ENCODE data around the gene PUS10.
"Not testable (repeated sequence)": the region's sequence is repeated elsewhere in the genome, so short reads cannot be mapped to it uniquely, and the experiment has no call there.

The PUS10 gene

DNA sequence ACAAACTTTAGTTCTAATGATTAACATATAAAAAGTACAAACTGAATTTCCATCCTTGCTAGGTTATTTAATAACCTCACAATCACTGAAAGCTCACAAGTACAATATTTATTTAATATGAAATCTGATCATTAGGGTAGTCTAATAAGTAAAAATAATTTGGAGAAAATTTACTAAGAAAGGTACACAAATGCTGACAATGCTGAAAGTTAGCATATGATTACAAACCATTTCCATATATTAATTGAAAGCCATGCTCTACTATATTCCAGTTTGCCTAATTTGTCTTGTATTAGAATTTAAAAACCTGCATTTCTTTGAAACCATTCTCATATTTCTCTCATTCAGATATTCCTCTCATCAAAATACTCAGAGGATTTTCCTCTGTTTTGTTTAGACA lies 8.7 kb downstream of the PUS10 start:
- DNase-seq: no peak

DNA sequence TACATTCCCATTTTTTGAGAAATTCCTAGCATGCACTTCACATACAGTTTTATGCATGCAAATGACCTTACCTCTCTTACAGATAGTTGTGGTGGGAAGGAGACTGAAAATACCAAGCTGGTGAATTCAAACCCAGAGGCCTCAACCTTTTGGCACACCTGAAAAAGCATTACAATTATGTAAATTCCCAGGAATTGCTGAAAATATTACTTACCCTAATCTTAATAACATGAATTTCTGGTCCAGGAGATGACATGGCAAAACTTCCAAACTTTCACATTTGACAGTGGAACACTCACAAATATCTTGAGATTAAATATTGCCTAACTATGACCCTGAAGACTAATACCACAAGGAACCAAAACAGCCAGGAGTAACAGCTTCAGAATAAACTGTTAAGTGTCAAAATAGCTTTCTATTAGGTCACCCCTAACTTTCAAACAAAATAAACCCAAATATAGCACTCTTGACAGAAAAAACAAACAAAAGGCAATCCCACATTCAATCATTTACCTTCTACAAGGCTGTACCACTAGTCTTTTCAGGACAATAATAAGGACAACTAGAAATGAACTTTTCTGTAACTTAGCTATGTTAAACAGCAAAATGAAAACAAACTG lies 11.5 kb downstream of the PUS10 start:
- DNase-seq: no peak

DNA sequence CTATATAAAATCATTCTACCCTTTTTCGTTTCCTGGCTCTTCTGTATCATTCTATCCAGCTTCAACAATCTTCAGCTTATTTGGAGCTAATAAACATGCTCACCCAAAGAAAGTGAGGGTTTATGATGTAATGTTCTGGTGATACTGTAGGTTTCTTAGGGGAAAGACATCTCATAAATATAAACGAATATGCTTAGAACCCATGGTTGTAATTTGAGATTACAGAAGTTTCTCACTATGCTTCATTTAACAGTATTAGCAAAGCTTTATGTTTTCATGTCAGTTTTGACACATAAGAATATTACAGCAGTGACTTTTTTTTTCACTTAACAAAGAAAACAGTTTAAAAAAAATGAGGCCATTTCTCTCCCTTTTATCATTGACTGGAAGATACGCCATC lies 12.3 kb downstream of the PUS10 start:
- DNase-seq: no peak

DNA sequence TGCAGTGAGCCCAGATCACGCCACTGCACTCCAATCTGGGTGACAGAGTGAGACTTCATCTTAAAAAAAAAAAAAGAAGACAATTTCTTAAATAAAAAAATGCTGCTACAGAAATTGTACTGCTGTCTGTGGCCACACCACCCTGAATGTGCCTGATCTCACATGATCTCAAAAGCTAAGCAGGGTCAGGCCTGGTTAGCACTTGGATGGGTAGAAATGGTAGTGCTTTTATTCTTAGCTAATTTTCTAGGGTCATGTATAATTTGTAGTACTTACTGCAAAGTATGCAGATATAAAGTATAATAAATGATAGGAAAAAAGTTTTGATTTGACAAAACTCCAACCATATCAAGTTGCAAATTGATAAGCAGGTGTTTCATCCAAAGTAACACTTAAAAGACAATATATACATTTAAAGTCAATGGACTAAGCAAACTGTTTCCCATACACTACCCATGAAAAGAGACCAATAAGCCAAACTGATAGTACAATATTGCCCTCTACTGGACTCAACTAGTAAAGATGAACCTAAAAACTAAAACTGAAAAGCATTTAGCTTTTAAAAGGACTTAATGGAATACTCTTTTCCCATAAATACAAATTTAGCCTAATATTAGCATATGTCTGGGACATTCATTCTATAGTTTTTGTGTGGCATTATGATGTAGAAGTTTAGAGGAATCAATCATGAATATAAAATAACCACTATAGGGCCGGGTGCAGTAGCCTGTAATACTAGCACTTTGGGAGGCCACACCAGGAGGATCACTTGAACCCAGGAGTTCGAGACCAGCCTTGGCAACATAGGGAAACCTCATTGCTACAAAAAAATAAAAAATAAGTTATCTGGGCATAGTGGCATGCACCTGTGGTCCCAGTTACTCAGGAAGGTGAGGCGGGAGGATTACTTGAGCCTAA lies 19.2 kb downstream of the PUS10 start:
- no peak for DNase-seq

DNA sequence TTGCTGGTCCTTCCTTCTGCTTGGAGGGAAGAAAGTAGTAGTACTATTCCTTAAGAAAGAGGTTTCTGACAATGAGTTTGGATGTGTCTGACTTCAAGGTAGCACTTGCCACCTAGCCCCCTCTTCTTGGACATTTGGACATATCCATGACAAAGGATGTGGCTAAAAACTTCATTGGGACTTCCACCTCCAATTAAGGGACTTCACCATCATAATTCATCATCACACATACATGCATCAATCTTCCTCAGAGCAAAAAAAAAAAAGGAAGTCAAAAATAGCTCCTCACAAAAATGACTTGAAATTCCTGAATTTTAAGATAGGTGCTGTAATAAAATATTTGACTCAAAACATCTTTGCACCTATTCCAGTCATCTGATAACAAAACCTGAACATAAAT lies 23.9 kb downstream of the PUS10 start:
- DNase-seq: no peak

DNA sequence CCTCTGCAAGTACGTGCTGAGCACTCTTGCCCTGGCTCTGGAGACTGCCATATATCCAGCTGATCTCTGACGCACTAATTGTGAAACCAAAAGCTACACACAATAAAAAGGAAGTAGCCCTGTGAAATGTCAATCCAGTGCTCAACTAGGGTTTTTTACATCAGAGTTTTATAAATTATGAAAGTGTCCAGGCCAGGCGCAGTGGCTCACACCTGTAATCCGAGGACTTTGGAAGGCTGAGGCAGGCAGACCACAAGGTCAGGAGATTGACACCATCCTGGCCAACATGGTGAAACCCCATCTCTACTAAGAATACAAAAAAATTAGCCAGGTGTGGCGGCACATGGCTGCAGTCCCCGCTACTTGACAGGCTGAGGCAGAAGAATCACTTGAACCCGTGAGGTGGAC lies 25.1 kb downstream of the PUS10 start:
- no peak for DNase-seq

DNA sequence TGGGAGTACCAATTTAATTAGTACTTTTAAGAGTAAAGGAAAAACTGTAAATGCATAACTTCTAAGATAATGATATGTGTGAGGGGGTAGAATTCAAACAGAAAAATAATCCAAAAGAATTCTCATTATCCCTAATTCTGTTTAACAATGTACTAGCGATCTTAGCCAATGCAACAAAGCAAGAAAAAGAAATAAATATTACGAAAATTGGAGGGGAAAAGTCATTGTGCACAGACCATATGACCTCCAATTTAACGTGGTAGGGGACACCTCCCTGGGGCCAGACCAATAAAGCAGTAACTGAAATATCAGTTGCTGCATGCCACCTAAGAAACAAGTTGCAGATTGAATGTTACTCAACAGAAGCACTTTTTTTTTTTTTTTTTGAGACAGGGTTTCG lies 26.4 kb downstream of the PUS10 start:
- DNase-seq: no peak

DNA sequence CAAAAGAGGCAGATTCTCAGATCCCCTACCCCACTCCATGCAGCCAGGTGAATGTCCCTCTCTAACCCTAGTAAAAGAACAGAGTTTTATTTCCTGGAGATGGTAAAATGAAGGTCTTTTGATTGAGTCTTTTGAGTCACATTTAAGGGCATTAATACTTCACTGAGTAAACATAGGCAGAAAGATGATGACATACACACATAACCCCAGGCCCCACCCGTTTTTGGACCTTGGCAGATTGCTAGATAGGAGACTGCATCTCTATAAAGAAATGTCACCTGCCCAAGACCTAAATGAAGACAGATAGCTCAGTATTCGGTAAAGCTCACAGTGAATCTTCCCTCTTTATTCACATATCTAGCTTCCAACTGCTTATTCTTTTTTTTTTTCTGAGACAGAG lies 28.8 kb downstream of the PUS10 start:
- DNase-seq: no peak

DNA sequence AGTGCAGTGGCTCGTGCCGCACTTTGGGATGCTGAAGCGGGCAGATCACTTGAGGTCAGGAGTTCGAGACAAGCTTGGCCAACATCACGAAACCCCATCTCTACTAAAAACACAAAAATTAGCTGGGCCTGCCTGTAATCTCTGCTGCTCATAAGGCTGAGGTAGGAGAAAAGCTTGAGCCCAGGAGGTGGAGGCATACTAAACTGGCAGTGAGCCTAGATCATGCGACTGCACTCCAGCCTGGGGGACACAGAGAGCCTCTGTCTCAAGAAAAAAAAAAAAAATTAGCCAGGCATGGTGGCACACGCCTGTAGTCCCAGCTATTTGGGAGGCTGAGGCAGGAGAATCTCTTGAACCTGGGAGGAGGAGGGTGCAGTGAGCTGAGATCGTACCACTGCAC lies 30.4 kb downstream of the PUS10 start:
- DNase-seq: not testable (repeated sequence)

DNA sequence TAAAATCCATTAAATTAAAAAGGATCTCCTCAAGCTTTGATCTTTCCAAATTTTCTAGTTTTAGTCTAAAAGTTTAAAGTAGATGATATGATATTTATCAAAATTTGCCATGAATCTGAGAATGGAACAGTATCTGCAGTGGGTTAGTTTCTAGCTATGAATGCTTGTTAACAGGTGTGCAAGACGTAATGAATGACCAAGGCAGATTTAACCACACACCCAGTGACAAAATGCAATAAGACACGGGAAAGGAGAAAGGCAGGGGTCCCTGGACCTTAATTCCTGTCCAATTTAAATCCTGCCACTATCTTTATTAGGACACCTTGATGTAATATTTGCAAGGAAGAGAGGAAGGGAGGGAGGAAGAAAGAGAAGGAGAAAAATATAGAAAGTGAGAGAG lies 31.0 kb downstream of the PUS10 start:
- no peak for DNase-seq

DNA sequence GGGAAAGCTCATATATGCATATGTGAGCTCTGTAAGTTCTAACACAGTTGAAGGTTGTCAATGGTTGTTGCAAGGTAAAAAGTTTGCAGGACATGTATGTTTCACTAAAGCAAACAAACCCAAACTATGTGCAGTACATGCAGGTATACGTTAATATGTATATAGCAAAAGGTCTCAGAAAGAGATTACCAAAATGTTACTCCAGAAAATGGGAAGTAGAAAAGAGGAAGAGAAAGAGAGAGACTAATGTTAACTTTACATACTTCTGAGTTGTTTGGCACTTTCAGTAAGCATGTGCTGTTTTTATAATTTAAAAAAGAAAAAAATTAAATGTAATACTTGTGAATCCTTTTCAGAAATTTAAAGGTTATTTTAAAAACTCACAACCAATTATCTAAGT lies 33.3 kb downstream of the PUS10 start:
- no peak for DNase-seq

DNA sequence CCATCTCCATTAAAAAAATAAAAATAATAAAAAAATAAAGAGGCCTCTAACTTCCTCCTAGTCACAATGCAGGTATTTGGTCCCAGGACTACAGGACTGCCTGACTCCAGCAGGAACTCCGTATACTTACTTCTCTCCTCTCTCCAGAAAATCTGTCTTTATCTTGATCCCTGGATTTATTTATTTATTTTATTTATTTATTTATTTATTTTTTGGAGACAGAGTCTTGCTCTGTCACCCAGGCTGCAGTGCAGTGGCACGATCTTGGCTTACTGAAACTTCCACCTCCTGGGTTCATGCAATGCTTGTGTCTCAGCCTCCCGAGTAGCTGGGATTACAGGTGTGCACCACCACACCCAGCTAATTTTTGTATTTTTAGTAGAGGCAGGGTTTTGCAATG lies 36.0 kb downstream of the PUS10 start:
- DNase-seq: not testable (repeated sequence)

DNA sequence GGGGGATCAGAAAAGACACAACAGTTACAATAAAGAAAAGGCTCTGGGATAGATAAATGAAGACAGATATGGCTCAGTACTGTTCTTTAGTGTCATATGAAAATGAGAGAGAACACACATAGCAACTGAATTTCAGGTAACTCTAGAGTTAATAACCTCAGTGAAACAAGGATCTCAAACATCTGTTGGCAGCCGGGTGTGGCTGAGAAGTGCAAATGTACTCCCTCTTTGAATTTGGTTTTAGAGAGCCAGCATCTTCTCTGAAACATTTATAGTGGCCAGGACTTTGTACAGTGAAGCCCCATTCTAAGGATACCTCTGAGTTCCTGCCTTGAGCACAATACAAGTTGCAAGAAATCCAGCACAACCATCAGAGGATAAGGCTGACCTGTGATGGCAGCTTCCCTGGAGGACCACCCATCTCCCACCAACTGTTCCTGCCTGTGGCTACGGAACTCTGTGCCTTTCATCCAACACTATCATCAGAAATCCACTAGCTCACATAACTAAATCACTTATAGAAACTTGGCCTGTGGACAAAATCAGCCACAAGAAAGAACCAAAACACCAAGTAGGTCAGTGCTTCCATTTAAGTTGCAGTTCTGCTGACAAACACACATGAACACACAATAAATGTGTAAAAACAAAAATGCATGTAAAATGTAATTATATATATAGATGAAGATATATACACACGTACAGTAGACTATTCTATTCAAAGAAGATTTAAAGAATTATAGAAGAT lies 37.8 kb downstream of the PUS10 start:
- no peak for DNase-seq

DNA sequence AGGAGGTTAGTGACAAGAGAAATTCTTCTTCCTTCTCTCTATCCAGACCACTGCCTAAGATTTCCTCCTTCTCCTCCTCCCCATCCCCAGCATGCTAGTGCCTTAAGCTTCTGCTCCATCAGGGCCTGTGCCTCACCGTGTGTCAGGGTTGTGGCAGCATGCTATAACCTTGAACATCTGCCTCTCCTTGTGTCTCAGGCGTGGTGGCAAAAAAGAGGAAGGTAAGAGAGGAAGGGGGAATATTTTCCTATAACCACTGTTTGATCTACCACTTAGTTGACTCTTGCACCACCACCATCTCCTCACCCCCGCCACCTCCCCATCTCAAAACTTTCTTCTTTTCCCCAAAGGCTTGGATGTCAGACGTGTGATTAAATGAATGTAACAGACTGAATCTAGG lies 38.8 kb downstream of the PUS10 start:
- DNase-seq: no peak

DNA sequence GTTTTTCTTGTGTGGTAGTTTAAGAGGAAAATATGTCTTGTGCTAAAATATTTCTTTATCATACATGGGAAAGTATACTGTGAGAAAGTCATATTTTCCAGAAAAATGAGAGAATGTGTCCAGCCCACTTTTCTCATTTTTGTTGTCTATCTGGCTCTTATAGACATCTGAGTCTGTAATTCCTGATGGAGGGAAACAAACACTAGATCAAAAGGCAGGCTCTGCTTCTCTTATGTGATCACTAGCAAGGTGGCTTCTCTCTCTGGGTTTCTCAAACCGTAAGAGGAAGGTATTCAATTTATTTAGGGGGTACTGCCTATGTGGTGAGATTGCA lies 40.5 kb downstream of the PUS10 start:
- DNase-seq: no peak

DNA sequence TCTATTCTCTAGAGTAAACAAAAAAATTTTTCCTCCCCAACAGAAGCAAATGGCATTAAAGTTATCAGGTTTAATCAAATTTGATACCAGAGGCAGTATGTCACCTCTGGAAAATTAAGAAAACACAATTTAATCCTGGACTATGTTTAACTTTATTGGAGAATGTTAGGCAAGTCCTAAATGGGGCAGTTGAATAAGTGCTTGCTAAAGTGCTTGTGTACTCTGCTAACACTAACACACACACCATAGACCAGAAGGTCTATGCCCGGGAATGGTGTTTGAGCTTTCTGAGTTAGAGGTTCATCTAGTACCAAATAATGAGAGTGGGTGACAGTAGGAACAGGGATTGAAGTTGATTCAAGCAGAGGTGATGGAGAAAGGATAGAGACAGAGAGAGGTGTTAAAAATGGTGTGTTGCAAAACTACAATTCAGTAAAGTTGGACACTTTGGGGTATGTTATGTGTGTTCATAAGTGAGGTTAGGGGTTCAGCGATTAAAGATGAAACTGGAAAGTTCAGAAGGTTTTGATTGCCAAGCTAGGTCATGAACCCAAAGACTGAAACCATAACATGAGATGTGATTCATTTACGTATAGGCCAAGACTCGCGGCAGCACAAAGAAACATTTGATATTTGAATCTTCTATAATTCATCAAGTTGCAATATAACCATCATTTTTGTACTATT lies 41.0 kb downstream of the PUS10 start:
- no peak for DNase-seq

DNA sequence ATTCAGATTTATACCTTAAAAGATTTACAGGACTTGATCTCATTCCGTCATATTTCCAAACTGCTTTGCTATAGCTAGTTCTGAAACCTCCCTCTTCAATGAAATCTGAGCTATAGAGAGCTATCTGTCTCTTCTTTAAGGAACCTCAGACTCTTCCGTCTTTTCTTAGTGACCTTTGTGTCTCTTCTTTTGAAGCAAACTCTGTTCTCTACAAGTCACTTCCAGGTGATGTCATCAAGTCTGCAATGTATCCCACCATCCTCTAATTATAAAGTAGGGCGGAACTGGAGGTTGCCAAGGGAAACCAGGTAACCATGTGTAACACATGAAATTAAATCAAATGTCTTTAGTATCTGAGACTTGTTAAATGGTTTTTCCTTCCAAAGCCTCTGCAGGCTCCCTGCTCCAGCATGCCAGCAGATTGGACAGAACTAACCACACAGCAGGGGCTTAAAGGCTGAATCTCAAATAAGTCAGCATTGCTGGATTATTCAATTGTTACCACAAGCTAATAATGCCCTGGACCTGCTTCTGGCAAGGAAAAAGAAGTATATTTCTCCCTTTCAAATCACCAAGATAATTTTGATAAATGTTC lies 41.7 kb downstream of the PUS10 start:
- no peak for DNase-seq

DNA sequence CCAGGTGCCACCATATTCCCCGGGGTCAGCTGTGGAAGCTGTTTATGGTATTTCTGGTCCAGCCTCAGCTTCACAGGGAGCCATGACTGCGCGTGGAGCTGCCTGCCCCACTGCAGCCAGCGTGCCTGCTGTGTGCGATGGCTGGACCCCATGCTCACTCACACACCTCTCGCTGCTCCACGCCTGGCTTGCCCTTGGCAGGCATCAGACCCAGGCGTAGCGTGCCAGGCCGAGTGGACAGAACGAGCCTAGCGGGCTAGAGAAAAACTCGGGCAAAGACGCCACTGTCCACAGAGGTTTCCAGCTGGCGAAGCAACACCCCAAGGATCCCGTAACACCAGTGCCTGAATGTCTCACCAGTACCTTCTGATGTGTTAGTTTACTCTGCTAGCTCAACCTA lies 43.4 kb downstream of the PUS10 start:
- DNase-seq: no peak

DNA sequence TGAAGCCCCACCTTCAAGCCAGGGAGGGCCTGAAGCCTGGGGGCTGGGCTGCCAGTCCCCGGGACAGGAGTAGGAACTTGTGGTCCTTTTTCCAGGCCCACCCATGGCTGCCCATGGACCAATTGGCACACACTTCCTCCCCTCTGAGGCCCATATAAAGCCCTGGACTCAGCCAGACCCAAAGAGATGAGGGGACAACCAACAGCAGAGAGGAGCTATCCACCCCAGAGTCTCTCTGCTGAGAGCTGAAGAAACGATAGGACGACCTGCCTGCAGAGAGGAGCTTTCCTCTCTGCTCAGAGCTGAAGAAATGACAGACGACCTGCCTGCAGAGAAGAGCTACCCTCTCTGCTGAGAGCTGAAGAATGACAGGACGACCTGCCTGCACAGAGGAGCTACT lies 44.4 kb downstream of the PUS10 start:
- DNase-seq: no peak

DNA sequence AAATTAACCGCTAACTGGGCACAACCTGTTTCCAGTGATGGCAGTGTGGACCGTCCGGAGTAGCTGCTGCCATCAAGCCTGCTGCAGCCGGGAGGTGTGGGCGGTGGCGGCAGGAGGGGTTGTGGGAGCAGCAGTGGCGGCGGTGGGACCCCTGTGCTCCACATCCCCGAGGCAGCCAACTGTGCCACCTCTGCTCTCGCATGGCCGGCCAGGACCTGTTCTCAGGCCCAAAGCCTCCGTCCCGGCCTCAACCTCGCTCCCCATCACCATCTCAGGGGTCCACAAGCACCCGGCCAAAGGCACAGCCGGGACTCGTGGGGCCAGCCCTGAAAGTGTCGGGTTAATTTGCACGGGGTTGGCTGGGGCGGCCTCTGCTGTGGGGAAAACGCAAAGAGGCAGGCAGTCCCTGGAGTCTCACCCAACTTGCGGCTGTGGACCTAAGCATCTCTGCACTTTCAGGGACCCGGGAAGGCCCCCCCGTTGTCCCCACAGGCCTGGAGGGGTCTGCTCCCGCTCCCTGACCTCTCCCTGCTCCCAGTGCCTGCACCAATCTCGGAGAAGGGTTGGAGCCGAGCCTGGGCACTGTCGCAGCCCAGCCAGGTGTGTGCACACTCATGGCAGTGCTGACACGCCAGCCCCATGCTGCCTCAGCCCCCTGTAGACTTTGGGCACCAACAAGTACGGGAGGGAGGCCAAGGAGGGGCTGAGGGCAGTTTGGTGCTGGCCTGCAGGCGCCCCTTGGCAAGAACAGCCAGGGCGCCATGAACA lies 45.0 kb downstream of the PUS10 start:
- DNase-seq: no peak

DNA sequence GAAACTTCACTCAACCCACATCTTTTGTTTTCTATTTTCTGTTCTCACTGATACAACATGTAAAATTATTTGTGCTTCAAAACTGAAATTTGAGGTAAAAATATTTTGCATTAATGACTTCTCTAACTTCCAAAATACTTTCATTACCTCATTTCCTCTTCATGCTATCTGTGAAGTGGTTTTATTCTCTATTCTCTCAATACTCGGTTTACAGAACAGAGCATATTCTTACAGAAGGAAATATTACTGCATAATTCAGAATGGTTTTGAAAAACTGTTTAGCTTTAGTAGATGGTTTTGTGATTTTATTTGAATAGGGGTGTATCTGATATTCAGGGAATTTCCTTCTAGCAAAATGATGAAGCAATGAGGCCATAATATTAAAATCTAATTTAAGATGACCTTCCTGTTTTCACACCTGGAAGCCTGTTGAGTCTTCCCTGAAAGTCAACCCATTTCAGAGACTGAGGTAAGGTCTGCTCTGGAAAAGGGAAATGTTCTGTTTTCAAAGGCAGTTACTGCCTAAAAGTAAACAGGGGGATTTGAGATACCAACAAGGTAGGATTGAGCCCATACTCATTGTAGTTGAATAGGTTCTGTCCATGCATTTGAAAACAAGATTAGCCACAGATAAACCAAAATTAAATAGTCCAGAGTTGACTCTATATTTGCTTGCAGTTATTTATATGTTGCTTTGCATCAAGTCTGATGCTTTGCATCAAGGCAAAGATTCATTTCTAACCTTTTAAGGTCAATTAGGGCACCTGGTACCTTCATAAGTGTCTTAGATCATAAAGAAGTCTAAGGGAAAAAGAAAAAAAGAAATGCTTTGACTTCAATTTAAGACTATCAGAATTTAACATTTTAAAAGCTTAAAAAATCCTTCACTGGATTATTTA lies 51.3 kb downstream of the PUS10 start:
- no peak for DNase-seq

All from T1000 (cell line).